ENCODE data around the gene ASS1. TPM values are rescaled to one million over a fixed set of nuclear protein-coding genes. Genes with fewer than 3 reads are reported as not detected.

Gene ASS1
- total RNA-seq, 1 donor, result 195 TPM

GRCh38 chr9:130461731-130462130, 17.0 kb downstream of the ASS1 start:
- Histone ChIP-seq H3K27ac (ENCODE audit: low read depth, low read length) (no peak overlapping the region), H2AFZ (ENCODE audit: low read length) (no peak overlapping the region), H3K36me3 (ENCODE audit: insufficient read depth, low read length) (peaks cover 2% of the 10 kb centered on the region), H3K27me3 (ENCODE audit: insufficient read depth, low read length) (no peaks in the 10 kb centered on the region), H3K4me1 (ENCODE audit: insufficient read depth, low read length) (no peaks in the 10 kb centered on the region), H3K79me2 (ENCODE audit: insufficient read depth, low read length) (no peaks in the 10 kb centered on the region), H4K20me1 (ENCODE audit: insufficient read depth, low read length) (peaks cover 25% of the 10 kb centered on the region), H3K4me2 (ENCODE audit: insufficient read depth, low read length) (no peak overlapping the region), H3K9me3 (ENCODE audit: low read depth, low read length) (no peaks in the 10 kb centered on the region), H3K4me3 (ENCODE audit: insufficient read depth, low read length) (no peak overlapping the region)
- DNase-seq (ENCODE audit: insufficient read length, low spot score, missing footprints), result no peak
- no peak for TF ChIP-seq CTCF (IDR thresholded peaks at IDR 0.05; ENCODE audit: extremely low read depth, low read depth, low read length)

- Histone ChIP-seq H3K9me3 (ENCODE audit: low read depth, low read length) (no peaks in the 10 kb centered on the region), H3K4me3 (ENCODE audit: insufficient read depth, low read length) (no peak overlapping the region), H3K36me3 (ENCODE audit: insufficient read depth, low read length) (peaks cover 2% of the 10 kb centered on the region), H3K27me3 (ENCODE audit: insufficient read depth, low read length) (no peaks in the 10 kb centered on the region), H3K79me2 (ENCODE audit: insufficient read depth, low read length) (no peaks in the 10 kb centered on the region), H3K27ac (ENCODE audit: low read depth, low read length) (no peak overlapping the region), H2AFZ (ENCODE audit: low read length) (no peak overlapping the region), H3K4me2 (ENCODE audit: insufficient read depth, low read length) (no peak overlapping the region), H3K4me1 (ENCODE audit: insufficient read depth, low read length) (no peaks in the 10 kb centered on the region), H4K20me1 (ENCODE audit: insufficient read depth, low read length) (peaks cover 25% of the 10 kb centered on the region)
- no peak for TF ChIP-seq CTCF (IDR thresholded peaks at IDR 0.05; ENCODE audit: extremely low read depth, low read depth, low read length)
- no peak for DNase-seq (ENCODE audit: insufficient read length, low spot score, missing footprints)
Observed at GRCh38 chr9:130462685-130463540, 18.2 kb downstream of the ASS1 start.

GRCh38 chr9:130463763-130464745, 19.3 kb downstream of the ASS1 start:
- Histone ChIP-seq H2AFZ (ENCODE audit: low read length) (no peak overlapping the region), H3K27ac (ENCODE audit: low read depth, low read length) (no peak overlapping the region), H3K4me1 (ENCODE audit: insufficient read depth, low read length) (no peaks in the 10 kb centered on the region), H3K4me3 (ENCODE audit: insufficient read depth, low read length) (no peak overlapping the region), H3K79me2 (ENCODE audit: insufficient read depth, low read length) (no peaks in the 10 kb centered on the region), H4K20me1 (ENCODE audit: insufficient read depth, low read length) (peaks cover 23% of the 10 kb centered on the region), H3K4me2 (ENCODE audit: insufficient read depth, low read length) (no peak overlapping the region), H3K27me3 (ENCODE audit: insufficient read depth, low read length) (no peaks in the 10 kb centered on the region), H3K9me3 (ENCODE audit: low read depth, low read length) (no peaks in the 10 kb centered on the region), H3K36me3 (ENCODE audit: insufficient read depth, low read length) (peaks cover 4% of the 10 kb centered on the region)
- no peak for TF ChIP-seq CTCF (IDR thresholded peaks at IDR 0.05; ENCODE audit: extremely low read depth, low read depth, low read length)
- no peak for DNase-seq (ENCODE audit: insufficient read length, low spot score, missing footprints)

Data from osteoblast (primary cell).